Measurements from ENCODE around the gene ATP7A. TPM values are rescaled to one million over a fixed set of nuclear protein-coding genes. Genes with fewer than 3 reads are reported as not detected.
"Not testable (repeated sequence)": the region's sequence is repeated elsewhere in the genome, so short reads cannot be mapped to it uniquely, and the experiment has no call there.

Gene ATP7A
- total RNA-seq, 1 donor from 2014 or later, result 11.2 TPM

- no peak for DNase-seq (ENCODE audit: low read depth, low spot score)
Observed at GRCh38 chrX:78029663-78030062, 119.2 kb downstream of the ATP7A start.

GRCh38 chrX:78035061-78035460, 124.6 kb downstream of the ATP7A start:
- no peak for DNase-seq (ENCODE audit: low read depth, low spot score)

GRCh38 chrX:78037881-78038280, 127.4 kb downstream of the ATP7A start:
- DNase-seq (ENCODE audit: low read depth, low spot score), result no peak

- no peak for DNase-seq (ENCODE audit: low read depth, low spot score)
Observed at GRCh38 chrX:78042601-78043000, 132.1 kb downstream of the ATP7A start.

GRCh38 chrX:78046362-78046761, 135.9 kb downstream of the ATP7A start:
- no peak for DNase-seq (ENCODE audit: low read depth, low spot score)

GRCh38 chrX:78048052-78048451, 137.6 kb downstream of the ATP7A start:
- no peak for DNase-seq (ENCODE audit: low read depth, low spot score)

- no peak for DNase-seq (ENCODE audit: low read depth, low spot score)
Observed at GRCh38 chrX:78063687-78064086, 153.2 kb downstream of the ATP7A start.

- DNase-seq (ENCODE audit: low read depth, low spot score), result no peak
Observed at GRCh38 chrX:78064152-78064551, 153.7 kb downstream of the ATP7A start.

GRCh38 chrX:78064698-78065601, 154.5 kb downstream of the ATP7A start:
- peak; percentile 13 for DNase-seq (ENCODE audit: low read depth, low spot score)

GRCh38 chrX:78066110-78066509, 155.6 kb downstream of the ATP7A start:
- no peak for DNase-seq (ENCODE audit: low read depth, low spot score)

- DNase-seq (ENCODE audit: low read depth, low spot score), result no peak
Observed at GRCh38 chrX:78071331-78071730, 160.8 kb downstream of the ATP7A start.

- DNase-seq (ENCODE audit: low read depth, low spot score), result not testable (repeated sequence)
Observed at GRCh38 chrX:78073147-78074077, 162.9 kb downstream of the ATP7A start.

GRCh38 chrX:78074088-78074487, 163.6 kb downstream of the ATP7A start:
- no peak for DNase-seq (ENCODE audit: low read depth, low spot score)

- DNase-seq (ENCODE audit: low read depth, low spot score), result no peak
Observed at GRCh38 chrX:78075787-78076389, 165.4 kb downstream of the ATP7A start.

- DNase-seq (ENCODE audit: low read depth, low spot score), result not testable (repeated sequence)
Observed at GRCh38 chrX:78081413-78081812, 170.9 kb downstream of the ATP7A start.

- no peak for DNase-seq (ENCODE audit: low read depth, low spot score)
Observed at GRCh38 chrX:78092296-78092695, 181.8 kb downstream of the ATP7A start.

GRCh38 chrX:78098108-78098507, 187.6 kb downstream of the ATP7A start:
- no peak for DNase-seq (ENCODE audit: low read depth, low spot score)

Other genes starting within 250 kb of the ATP7A start
- gene ATRX, start 124.5 kb upstream of the ATP7A start, total RNA-seq, result 71.3 and 92.8 TPM in 2 replicates
- gene MAGT1, start 15.3 kb upstream of the ATP7A start, total RNA-seq, result 180 and 305 TPM in 2 replicates
- 332 and 450 TPM in 2 replicates for gene COX7B, start 11.2 kb upstream of the ATP7A start, total RNA-seq
- gene PGAM4, start 58.9 kb downstream of the ATP7A start, total RNA-seq, result 0.14 TPM in 1 of 2 replicates, not detected in the other
- gene PGK1, start 193.6 kb downstream of the ATP7A start, total RNA-seq, result 266 and 283 TPM in 2 replicates
- gene TAF9B, start 229.0 kb downstream of the ATP7A start, total RNA-seq, result 20.2 and 25.9 TPM in 2 replicates

Measured in pulmonary artery endothelial cell (primary cell).